H1 (cell line): ENCODE results near the gene UBE3B. TPM values are rescaled to one million over a fixed set of nuclear protein-coding genes. Genes with fewer than 3 reads are reported as not detected.

ENCODE experiments used
- ASH2L ChIP-seq: fragments of 200-600, 300-600 bp; sonication (generic); IDR thresholded peaks from one replicate; pipeline ENCODE4 v1.7.1; 2017; ENCODE audit warnings: low read length
- BCL11A ChIP-seq, 2 experiments: IDR thresholded peaks; one replicate each; pipeline ENCODE4 v1.6.1; 2011; ENCODE audit warnings: low read depth in 2 of 2, low read length in 2 of 2, mild to moderate bottlenecking in 2 of 2
- BRCA1 ChIP-seq: IDR thresholded peaks from 2 replicates; pipeline ENCODE4 v1.6.1; 2012; ENCODE audit warnings: low read depth, low read length, improper control_type of control experiment
- CEBPB ChIP-seq: IDR thresholded peaks from 2 replicates; pipeline ENCODE4 v1.6.1; 2012; ENCODE audit warnings: low read depth, low read length
- EP300 ChIP-seq, 2 experiments: IDR thresholded peaks; 1 replicate in 1 of 2; 2 replicates in 1 of 2; pipeline ENCODE4 v1.6.1; 2011 to 2012; ENCODE audit warnings: low read depth in 2 of 2, low read length in 2 of 2, mild to moderate bottlenecking in 2 of 2, borderline replicate concordance in 1 of 2, inconsistent platforms in 1 of 2, moderate library complexity in 1 of 2
- GTF2F1 ChIP-seq: IDR thresholded peaks from 2 replicates; pipeline ENCODE4 v1.6.1; 2012; ENCODE audit warnings: low read depth, low read length, improper control_type of control experiment, borderline replicate concordance
- HDAC6 ChIP-seq: IDR thresholded peaks from one replicate; pipeline ENCODE4 v1.7.1; 2012; ENCODE audit warnings: low read depth, mild to moderate bottlenecking, inconsistent platforms, low read length, moderate library complexity
- KDM4A ChIP-seq: IDR thresholded peaks from one replicate; pipeline ENCODE4 v1.7.1; 2012; ENCODE audit warnings: low read depth, mild to moderate bottlenecking, moderate library complexity, low read length, inconsistent platforms; ENCODE audit not compliant: severe bottlenecking
- NANOG ChIP-seq: IDR thresholded peaks from 2 replicates; pipeline ENCODE4 v1.6.1; 2011; ENCODE audit warnings: low read length, low read depth, mild to moderate bottlenecking, inconsistent platforms; ENCODE audit not compliant: insufficient read depth, poor library complexity, severe bottlenecking
- NRF1 ChIP-seq: IDR thresholded peaks from 2 replicates; pipeline ENCODE4 v1.6.1; 2011; ENCODE audit warnings: mild to moderate bottlenecking, low read depth, low read length, improper control_type of control experiment
- POLR2AphosphoS5 ChIP-seq: IDR thresholded peaks from 2 replicates; pipeline ENCODE4 v1.6.1; 2011; ENCODE audit warnings: low read depth, low read length
- RAD21 ChIP-seq, 2 experiments: IDR thresholded peaks in 1 of 2; conservative IDR thresholded peaks in 1 of 2; 2 replicates each; pipeline ENCODE4 v1.6.1; 2011; ENCODE audit warnings: low read depth in 2 of 2, low read length in 2 of 2, improper control_type of control experiment in 1 of 2, inconsistent platforms in 1 of 2, mild to moderate bottlenecking in 1 of 2, moderate library complexity in 1 of 2
- RBBP5 ChIP-seq: IDR thresholded peaks from 2 replicates; pipeline ENCODE4 v1.7.1; 2012; ENCODE audit warnings: low read depth, mild to moderate bottlenecking, inconsistent platforms, low read length, moderate library complexity, borderline replicate concordance
- SIRT6 ChIP-seq: IDR thresholded peaks from one replicate; pipeline ENCODE4 v1.7.1; 2012; ENCODE audit warnings: low read length, inconsistent platforms
- SIX5 ChIP-seq: IDR thresholded peaks from 2 replicates; pipeline ENCODE4 v1.6.1; 2011; ENCODE audit warnings: mild to moderate bottlenecking, low read depth, low read length
- TAF7 ChIP-seq: optimal IDR thresholded peaks from 2 replicates; pipeline ENCODE3; 2011; ENCODE audit warnings: low read depth, mild to moderate bottlenecking, inconsistent platforms, low read length, moderate library complexity, borderline replicate concordance
- TCF12 ChIP-seq: IDR thresholded peaks from 2 replicates; pipeline ENCODE4 v1.6.1; 2011; ENCODE audit warnings: low read depth, mild to moderate bottlenecking, low read length
- YY1 ChIP-seq: IDR thresholded peaks from 2 replicates; pipeline ENCODE4 v1.6.1; 2011; ENCODE audit warnings: low read depth, mild to moderate bottlenecking, low read length
- polyA plus RNA-seq, 7 experiments: library from polyadenylated mRNA; depleted of rRNA in 3 of 7; stranded (reverse) in 5 of 7; unstranded in 2 of 7; fragments of >200 nt in 5 of 7; fragments of 200-250 nt in 2 of 7; gene quantifications; 1 replicate in 5 of 7; 2 replicates in 1 of 7; 4 replicates in 1 of 7; pipeline versions ENCODE4 v1.2.1 to v1.2.3, GENCODE V29; 2011 to 2013; ENCODE audit warnings: missing spikeins in 2 of 7, mixed read lengths in 2 of 7
- total RNA-seq: library from RNA; stranded (reverse); fragmentation: NEBNext Ultra II Directional; extraction: Animal tissue kit (Norgen Biotek cat#: 25700); gene quantifications from 2 replicates; pipeline ENCODE4 v1.2.1, GENCODE V29; 2021
- TF ChIP-seq, protein P1 (sequence below), 3 experiments: IDR thresholded peaks; 1 replicate in 2 of 3; 2 replicates in 1 of 3; pipeline versions ENCODE4 v1.5.1 to v1.6.1; 2011; ENCODE audit warnings: low read length in 3 of 3, mild to moderate bottlenecking in 3 of 3, inconsistent platforms in 2 of 3, low read depth in 1 of 3, moderate library complexity in 1 of 3; ENCODE audit not compliant: insufficient read depth in 1 of 3; ENCODE audit errors: control extremely low read depth in 1 of 3
- TF ChIP-seq, protein P2 (sequence below): IDR thresholded peaks from 2 replicates; pipeline ENCODE4 v1.6.1; 2011; ENCODE audit warnings: low read depth, mild to moderate bottlenecking, low read length; ENCODE audit not compliant: insufficient read depth
- TF ChIP-seq, protein P3 (sequence below): IDR thresholded peaks from 2 replicates; pipeline ENCODE4 v1.6.1; 2012; ENCODE audit warnings: low read length, inconsistent platforms

UBE3B gene
- total and polyA plus RNA-seq, 2 of the 8 experiments (the other 6 are each of a cell fraction or from before 2014, with no cell fraction given): 14.0 to 21.1 TPM

DNA sequence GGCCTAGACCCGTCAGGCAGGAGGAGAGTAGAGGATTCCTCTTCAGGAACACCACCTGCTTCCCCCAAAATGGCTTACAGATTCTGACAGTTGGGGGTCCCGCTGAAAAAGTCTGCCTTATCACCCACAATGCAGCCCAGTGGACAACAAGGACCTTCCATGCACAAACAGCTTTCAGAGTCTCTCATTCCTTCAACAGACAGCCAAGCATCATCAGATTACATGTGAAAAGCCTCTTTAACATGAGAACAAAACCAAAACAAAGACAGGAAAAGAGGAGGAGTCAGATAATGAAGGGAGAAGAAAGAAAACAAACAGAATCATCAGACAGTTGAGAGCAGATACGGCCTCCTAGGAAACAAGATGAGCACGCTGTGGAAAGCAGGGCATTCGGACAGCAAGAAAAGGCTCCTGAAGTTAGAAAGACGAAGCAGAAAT is 18.6 kb upstream of the UBE3B start (continued):
- TF ChIP-seq, protein P1, sequence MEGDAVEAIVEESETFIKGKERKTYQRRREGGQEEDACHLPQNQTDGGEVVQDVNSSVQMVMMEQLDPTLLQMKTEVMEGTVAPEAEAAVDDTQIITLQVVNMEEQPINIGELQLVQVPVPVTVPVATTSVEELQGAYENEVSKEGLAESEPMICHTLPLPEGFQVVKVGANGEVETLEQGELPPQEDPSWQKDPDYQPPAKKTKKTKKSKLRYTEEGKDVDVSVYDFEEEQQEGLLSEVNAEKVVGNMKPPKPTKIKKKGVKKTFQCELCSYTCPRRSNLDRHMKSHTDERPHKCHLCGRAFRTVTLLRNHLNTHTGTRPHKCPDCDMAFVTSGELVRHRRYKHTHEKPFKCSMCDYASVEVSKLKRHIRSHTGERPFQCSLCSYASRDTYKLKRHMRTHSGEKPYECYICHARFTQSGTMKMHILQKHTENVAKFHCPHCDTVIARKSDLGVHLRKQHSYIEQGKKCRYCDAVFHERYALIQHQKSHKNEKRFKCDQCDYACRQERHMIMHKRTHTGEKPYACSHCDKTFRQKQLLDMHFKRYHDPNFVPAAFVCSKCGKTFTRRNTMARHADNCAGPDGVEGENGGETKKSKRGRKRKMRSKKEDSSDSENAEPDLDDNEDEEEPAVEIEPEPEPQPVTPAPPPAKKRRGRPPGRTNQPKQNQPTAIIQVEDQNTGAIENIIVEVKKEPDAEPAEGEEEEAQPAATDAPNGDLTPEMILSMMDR (IDR thresholded peaks at IDR 0.05; ENCODE audit: control extremely low read depth in 1 of 3, insufficient read depth in 1 of 3, low read depth in 1 of 3, low read length in 3 of 3): no peak
- TF ChIP-seq ASH2L: peak; percentile 71
- TF ChIP-seq GTF2F1: no peak
- TF ChIP-seq, protein P2, sequence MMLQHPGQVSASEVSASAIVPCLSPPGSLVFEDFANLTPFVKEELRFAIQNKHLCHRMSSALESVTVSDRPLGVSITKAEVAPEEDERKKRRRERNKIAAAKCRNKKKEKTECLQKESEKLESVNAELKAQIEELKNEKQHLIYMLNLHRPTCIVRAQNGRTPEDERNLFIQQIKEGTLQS: no peak
- TF ChIP-seq HDAC6: no peak
- 0 out of 2 replicates have a peak, but pooled peaks have one; percentile 69 for TF ChIP-seq YY1
- TF ChIP-seq NRF1: no peak
- no peak; a peak in 1 of 3 replicates for TF ChIP-seq EP300 (IDR thresholded peaks at IDR 0.05; ENCODE audit: borderline replicate concordance in 1 of 2, low read depth in 2 of 2, low read length in 2 of 2)
- TF ChIP-seq, protein P3, sequence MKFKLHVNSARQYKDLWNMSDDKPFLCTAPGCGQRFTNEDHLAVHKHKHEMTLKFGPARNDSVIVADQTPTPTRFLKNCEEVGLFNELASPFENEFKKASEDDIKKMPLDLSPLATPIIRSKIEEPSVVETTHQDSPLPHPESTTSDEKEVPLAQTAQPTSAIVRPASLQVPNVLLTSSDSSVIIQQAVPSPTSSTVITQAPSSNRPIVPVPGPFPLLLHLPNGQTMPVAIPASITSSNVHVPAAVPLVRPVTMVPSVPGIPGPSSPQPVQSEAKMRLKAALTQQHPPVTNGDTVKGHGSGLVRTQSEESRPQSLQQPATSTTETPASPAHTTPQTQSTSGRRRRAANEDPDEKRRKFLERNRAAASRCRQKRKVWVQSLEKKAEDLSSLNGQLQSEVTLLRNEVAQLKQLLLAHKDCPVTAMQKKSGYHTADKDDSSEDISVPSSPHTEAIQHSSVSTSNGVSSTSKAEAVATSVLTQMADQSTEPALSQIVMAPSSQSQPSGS: no peak
- no peak for TF ChIP-seq TCF12
- no peak for TF ChIP-seq KDM4A
- TF ChIP-seq BCL11A (IDR thresholded peaks at IDR 0.05; ENCODE audit: low read depth in 2 of 2, low read length in 2 of 2): no peak
- TF ChIP-seq RAD21 (IDR thresholded peaks at IDR 0.05 in 1 of 2, conservative IDR thresholded peaks at IDR 0.05 in 1 of 2; ENCODE audit: low read depth in 2 of 2, low read length in 2 of 2): no peak
- TF ChIP-seq SIX5: no peak
- TF ChIP-seq POLR2AphosphoS5: peak; percentile 45; the same call in 1 of the 2 replicates
- TF ChIP-seq BRCA1: no peak
- no peak for TF ChIP-seq RBBP5
- no peak for TF ChIP-seq SIRT6
- peak; percentile 50 for TF ChIP-seq TAF7
- TF ChIP-seq CEBPB: no peak
- TF ChIP-seq NANOG: no peak
